Stimulated activated CD8-positive, alpha-beta memory T cell treated with anti-CD3 and anti-CD28 coated beads, Interleukin-4, amount 100 ng/mL, for 1 hour (primary cell): ENCODE results near the gene CDK5RAP1.
A peak's percentile ranks its signal among the peaks of the same experiment; 100 is the strongest.

Source experiments
- DNase-seq, 2 donors: peaks; one replicate each; pipeline ENCODE4 v3.0.0-alpha.2; 2020; ENCODE audit warnings: low read depth in 2 of 2, low spot score in 1 of 2

CDK5RAP1 gene

GRCh38 chr20:33388268-33388667, 13.1 kb downstream of the CDK5RAP1 start:
- no peak for DNase-seq

DNA sequence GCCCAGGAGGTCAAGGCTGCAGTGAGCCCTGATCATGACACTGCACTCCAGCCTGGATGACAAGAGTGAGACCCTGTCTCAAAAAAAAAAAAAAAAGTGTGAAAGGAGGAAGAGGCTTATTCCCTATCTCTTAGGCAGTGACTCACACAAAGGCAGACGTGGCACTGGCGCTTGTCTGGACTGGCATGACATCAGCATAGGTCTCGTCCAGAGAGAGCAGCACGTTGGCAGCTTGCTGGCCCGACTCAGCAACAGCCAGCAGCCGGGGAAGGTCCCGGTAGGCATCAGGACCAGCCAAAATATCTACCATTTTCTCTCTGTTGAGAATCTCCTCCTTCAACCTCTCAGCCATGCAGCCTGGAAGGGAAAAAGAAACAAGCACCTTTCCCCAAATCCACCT, 14.1 kb downstream of the CDK5RAP1 start:
- DNase-seq, result no peak

- DNase-seq, result no peak
These were observed 14.6 kb downstream of the CDK5RAP1 start for GRCh38 chr20:33386673-33387072.

- DNase-seq, result no peak
These were observed 24.0 kb downstream of the CDK5RAP1 start for GRCh38 chr20:33377366-33377765.

- no peak for DNase-seq
These were observed 27.3 kb downstream of the CDK5RAP1 start for GRCh38 chr20:33373735-33374605.

- DNase-seq, result no peak
These were observed 28.3 kb downstream of the CDK5RAP1 start for GRCh38 chr20:33372993-33373441.

GRCh38 chr20:33370291-33370690, 31.0 kb downstream of the CDK5RAP1 start:
- DNase-seq, result peak; percentile 5 to 21

DNA sequence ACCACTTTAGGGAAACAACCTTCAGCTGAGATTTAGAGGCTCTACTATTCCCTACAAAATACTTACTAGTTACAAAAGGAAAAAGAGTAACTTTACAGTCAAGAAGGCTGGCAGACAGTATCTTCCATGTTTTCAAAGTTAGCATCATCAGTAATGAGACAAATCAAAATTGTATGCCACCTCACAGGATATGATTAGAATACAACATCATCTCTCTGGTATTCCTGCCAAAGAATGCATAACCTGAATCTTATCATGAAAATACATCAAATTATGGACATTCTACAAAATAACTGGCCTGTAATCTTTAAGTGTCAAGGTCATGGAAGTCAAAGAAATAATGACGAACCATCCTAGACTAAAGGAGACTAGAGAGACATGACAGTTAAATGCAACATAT, 38.4 kb downstream of the CDK5RAP1 start:
- DNase-seq, result no peak

DNA sequence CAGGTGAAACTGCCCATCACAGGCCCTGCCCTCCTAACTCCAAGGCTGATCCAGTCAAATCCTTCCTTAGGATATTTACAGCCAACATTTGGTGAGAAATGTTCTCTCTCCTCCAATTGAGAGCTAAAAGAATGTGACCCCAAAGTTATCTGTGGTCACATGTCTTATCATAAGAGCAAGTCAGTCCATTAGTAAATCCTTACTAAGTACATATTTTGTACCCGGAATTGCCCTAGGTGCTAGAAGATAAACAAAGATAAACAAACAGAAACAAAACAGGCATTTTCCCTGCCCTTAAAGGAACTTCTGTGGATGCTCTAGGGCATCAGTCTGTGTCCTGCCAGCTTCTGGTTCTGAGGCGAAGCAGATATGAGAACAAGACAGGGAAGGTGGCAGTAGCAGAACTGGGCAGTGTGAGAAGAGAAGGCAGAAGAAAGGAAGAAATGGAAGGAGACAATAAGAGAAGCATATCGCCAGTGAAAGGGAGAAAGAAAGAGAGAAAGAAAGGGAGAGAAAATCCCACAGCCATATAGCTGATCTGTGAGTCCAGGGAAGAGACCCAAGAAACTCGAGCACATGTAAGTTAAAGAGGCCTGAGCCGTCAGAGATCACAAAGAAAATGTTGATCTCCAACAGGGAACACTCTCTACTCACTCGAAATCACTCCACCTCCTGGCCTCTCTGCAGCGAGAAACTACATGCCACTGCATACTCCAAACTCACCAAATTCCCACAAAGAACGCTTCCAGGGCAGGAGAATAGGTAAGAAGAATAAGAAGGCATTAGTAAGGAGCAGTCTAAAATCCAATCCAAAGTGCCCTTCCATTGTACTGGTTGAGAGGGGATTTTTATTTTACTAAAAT, 41.7 kb downstream of the CDK5RAP1 start:
- no peak for DNase-seq

DNA sequence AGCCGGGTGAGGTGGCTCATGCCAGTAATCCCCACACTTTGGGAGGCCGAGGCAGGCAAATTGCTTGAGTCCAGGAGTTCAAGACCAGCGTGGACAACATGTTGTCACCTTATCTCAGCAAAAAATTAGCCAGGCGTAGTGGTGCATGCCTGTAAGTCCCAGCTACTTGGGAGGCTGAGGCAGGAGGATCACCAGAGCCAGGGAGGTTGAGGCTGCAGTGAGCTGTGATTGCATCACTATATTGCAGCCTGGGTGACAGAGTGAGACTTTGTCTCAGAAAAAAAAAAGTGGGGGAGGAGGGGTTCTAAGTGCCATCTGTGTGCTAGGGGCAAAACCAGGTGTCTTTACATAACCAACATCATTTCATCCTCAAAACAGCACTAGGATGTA, 48.3 kb downstream of the CDK5RAP1 start:
- DNase-seq, result no peak

- no peak for DNase-seq
These were observed 48.9 kb downstream of the CDK5RAP1 start for GRCh38 chr20:33352258-33353012.

DNA sequence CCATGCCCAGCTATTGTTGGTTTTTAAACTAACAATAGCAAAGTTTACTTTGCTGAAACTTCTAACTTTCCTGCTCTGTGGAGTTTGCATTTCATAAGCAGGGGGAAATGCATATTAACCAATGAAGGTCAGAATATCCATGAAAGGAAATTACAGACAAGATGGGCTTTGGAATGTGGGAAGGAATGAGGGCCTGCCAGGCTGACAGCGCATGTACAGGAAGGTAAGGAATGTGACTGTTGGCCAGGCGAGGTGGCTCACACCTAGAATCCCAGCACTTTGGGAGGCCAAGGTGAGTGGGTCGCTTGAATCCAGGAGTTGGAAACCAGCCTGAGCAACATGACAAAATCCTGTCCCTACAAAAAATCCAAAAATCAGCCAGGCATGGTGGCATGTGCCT, 49.6 kb downstream of the CDK5RAP1 start:
- no peak for DNase-seq

DNA sequence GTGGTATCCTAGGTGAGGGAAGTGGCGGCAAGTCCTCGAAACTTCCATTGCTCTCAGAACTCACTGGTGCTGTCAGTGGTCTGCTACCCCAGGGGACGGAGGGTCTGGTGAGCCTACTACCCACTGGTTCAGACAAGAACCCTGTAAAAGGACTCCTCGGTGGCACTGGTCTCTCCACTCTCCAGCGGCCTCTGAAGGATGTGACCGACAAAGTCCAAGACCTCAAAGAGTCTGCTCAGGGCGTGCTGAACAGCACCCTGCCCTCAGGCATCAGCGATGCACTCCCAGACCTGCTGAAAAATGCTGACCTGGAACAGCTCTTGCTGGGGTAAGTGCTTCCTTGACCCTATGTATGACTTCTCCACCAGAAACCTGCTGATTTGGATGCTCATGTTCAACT, 51.8 kb downstream of the CDK5RAP1 start:
- DNase-seq, result no peak

- no peak for DNase-seq
These were observed 53.0 kb downstream of the CDK5RAP1 start for GRCh38 chr20:33348136-33348937.

DNA sequence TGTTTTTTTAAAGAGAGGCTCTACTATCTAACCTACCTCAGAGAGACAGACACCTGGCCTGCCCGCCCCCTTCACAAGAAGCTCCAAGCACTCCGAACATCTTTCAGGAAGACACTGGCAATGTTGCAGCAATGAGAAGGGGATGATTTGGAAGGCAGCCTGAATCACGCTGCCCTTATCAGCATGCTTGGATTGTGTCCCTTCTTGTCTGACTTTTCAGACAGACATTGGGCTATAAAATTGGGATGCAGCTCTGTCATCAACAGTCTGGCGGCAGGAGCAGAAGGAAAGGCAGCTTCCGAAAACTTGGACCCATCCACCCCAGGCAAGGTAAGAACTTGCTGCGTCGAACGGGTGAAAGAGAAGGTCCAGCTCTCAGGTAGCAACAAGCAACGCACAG, 56.0 kb downstream of the CDK5RAP1 start:
- DNase-seq, result no peak

DNA sequence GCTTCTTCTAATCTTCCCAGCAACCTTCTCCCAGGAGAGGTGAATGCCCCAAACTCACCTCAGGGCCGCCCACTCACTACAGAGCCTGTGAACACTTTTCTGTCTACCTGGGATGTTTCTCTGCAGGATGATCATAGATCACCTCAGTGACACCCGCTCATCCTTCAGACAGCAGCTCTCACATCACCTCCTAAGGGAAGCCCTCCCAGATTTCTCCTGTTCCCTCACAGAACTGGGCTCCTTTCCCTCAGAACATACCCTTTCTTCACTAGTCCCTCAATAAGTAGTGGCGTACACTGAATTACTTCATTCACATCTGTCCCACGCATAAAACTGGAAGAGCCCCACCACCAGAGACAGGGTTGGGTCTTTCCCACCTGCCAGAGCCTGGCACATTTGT, 57.8 kb downstream of the CDK5RAP1 start:
- DNase-seq, result no peak

DNA sequence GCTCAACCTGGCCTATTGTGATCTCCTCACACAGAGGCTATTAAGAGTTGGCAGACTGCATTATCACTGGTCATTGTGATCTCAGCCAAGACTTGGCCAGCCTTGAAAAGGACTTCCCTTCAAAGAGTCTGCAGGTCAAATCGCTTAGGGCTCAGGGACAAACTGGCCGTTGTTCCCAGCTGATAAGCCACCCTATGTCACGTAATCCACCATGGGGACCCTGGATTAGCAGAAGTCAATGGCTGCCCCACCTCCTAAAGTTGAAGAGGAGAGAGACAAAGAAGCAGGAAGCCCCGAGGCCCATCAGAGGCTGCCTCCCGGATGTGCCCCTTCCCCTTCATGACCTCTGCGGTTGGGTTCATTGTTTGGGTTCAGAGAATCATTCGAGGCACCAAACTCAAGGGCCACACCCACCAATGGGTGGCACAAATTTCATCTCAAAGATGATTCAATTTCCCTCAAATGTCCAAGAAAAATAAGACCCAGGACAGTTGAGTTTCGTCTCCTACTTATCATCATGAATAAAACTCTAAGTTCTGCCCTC, 61.7 kb downstream of the CDK5RAP1 start:
- no peak for DNase-seq

DNA sequence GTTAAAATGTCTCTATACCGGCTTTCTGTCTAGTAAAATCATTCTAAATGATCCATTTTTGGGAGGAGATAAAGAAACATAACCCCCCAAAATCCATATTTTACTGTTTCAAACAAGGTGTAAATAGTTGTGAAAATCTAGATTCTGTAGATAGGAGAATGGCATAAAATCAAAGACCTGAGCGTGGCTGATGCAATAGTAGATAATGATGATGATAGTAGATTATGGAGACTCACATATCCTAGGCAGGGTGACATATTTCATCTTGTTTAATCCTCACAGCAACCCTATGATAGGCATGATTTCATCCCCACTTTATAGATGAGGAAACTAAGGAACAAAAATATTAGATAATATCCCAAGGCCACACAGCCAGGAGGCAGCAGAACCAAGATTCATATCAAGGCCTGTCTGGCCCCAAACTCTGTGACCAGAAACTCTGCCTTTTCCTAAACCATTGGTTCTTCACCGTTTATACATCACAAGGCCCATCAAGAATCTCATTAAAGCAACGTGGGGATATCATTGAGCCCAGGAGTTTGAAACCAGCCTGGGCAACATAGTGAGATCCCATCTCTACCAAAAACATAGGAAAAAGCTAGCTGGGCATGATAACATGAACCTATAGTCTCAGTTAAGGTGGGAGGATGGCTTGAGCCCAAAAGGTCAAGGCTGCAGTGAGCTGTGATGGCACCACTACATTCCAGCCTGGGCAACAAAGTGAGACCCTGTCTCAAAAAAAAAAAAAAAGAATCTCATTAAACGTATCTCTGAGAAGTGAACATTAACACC, 62.7 kb downstream of the CDK5RAP1 start:
- DNase-seq, result no peak

GRCh38 chr20:33337531-33338165, 63.7 kb downstream of the CDK5RAP1 start:
- no peak for DNase-seq
